Heart left ventricle (tissue), 13 donors: ENCODE measurements around the gene WHRN.

Experiments used
- POLR2A ChIP-seq, 2 donors: fragments of 450-650 bp; IDR thresholded peaks; one replicate each; pipeline ENCODE4 v1.6.1; 2017; ENCODE audit warnings: antibody characterized with exemption in 2 of 2, mild to moderate bottlenecking in 2 of 2, moderate library complexity in 2 of 2
- TF ChIP-seq, protein P1 (sequence below), 12 donors: fragments of 200-600 bp; sonication (generic) in 4 of 12; IDR thresholded peaks; one replicate each; pipeline versions ENCODE4 v1.5.0 to v1.8.0; 2018 to 2022; ENCODE audit warnings: antibody characterized with exemption in 12 of 12, mild to moderate bottlenecking in 5 of 12
- donor health status: ischemic (EF 13 %, LVEDD 7.1; RV severe dilation, severe dysfunction).
- donor health status: DM: no; HTN: yes; CAD: no.
- donor health status: DM: no; HTN: no; CAD: no.
- donor health status: ischemic (EF 25% LVEDD 6.9; RV normal size, moderate dysfunction).
- donor health status: ischemic (EF 25% LVEDD 5.7; RV mildly dilated, moderate dysfunction).
- donor health status: ischemic (EF 35%, LVEDD 5.7; RV mildly dilated, moderate dysfunction).
- donor health status: nonischemic (EF 11% LVEDD 7.7; RV severe dilation, severe dysfunction).
- donor health status: DM: yes; HTN: yes; CAD: no.
- donor health status: PGD.
- donor health status: ischemic (EF 29% LVEDD 5.4; RV normal size, mild dysfunction).
- donor health status: nonischemic (EF 23%, LVEDD 6.1; RV moderate dilation, normal function).

DNA sequence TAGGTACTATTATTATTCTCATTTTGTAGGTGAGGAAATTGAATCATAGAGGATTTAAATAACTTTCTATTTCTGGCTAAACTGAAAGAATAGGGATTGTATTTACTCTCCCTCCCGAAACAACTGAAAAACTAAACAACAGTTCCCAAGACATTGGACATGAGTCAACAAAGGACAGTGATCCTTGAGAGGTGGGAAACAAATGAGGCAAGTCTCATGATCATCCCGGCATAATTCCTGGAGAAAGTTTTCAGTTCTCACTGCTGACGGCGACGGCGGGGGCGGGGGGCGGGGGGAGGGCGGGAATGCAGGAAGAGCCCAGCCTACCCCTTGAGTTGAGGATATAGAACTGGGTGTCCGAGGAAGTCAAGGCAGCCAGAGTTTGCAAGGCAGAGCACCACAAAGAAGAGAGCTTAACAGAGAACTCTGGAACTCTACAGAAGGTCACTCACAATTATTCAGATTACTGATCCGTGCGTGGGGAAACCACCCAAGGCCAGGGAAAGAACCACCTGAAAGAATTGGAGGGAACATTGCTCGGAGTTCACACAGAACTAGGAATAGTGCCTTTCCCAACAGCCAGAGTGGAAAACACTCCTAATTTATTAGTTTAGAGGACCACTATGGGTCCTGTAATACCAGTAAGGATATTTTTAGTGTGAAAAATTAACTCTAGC, 27.4 kb upstream of the WHRN start:
- TF ChIP-seq, protein P1, sequence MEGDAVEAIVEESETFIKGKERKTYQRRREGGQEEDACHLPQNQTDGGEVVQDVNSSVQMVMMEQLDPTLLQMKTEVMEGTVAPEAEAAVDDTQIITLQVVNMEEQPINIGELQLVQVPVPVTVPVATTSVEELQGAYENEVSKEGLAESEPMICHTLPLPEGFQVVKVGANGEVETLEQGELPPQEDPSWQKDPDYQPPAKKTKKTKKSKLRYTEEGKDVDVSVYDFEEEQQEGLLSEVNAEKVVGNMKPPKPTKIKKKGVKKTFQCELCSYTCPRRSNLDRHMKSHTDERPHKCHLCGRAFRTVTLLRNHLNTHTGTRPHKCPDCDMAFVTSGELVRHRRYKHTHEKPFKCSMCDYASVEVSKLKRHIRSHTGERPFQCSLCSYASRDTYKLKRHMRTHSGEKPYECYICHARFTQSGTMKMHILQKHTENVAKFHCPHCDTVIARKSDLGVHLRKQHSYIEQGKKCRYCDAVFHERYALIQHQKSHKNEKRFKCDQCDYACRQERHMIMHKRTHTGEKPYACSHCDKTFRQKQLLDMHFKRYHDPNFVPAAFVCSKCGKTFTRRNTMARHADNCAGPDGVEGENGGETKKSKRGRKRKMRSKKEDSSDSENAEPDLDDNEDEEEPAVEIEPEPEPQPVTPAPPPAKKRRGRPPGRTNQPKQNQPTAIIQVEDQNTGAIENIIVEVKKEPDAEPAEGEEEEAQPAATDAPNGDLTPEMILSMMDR (IDR thresholded peaks at IDR 0.05) = no peak
- no peak for TF ChIP-seq POLR2A (IDR thresholded peaks at IDR 0.05)
